ENCODE measurements around the gene NEDD8. TPM values are rescaled to one million over a fixed set of nuclear protein-coding genes. Genes with fewer than 3 reads are reported as not detected.

The NEDD8 gene
- total and polyA plus RNA-seq, 2 donors (not counting 1 experiment from before 2014, with no cell fraction given) = 86.7 to 98.5 TPM

DNA sequence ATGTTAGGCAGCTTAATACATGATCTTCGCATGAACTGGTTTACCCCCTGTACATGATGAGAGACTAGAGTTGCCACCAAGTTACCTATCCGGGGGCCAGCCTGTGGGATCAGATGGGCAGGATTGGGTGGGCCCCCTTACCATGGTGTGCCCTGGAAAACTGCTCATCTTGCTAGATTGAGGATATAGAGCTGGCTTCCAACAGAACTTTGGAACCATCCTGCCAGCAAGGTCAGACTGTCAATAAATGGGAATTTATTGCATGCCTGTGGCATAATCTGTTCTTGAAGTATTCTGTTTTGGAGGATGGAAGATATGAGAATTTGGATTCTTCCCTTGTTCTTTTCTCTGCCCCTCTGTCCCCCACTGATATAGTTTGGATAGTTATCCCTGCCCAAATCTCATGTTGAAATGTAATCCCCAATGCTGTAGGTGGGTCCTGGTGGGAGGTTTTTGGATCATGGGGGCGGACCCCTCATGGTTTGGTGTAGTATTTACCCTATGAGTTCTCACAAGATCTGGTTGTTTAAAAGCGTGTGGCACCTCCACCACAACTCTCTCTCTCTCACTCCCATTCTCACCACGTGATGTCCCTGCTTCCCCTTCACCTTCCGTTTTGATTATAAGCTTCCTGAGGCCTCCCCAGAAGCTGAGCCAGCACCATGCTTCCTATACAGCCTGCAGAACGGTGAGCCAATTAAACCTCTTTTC, 33.2 kb downstream of the NEDD8 start:
- peaks cover 63% of the 10 kb centered on the region for H3K79me2 ChIP-seq (ENCODE audit: control insufficient read depth, insufficient read depth, low read length)
- DNase-seq (no peak), ATAC-seq (ENCODE audit: low read depth) (no peak)
- CTCF ChIA-PET = interaction anchor here (0.7 kb wide), 1 partner anchor 211 kb away, joined by 3 read pairs; no protein-coding TSS in a partner anchor
- peaks cover 37% of the 10 kb centered on the region for H3K4me1 Mint-ChIP-seq
- no peaks in the 10 kb centered on the region for H4K20me1 ChIP-seq (ENCODE audit: control insufficient read depth, insufficient read depth, low read length, poor library complexity, severe bottlenecking)
- H3K36me3 ChIP-seq (replicated peaks in 1 of 2; ENCODE audit: control extremely low read depth in 1 of 2, control insufficient read depth in 1 of 2, extremely low read depth in 1 of 2, insufficient read depth in 2 of 2, low read length in 1 of 2) = peaks cover 2 to 14% of the 10 kb centered on the region in 2 experiments
- no peak overlapping the region for H3K4me3 Mint-ChIP-seq
- intact Hi-C loops (cut with micrococcal nuclease) = loop anchor here (5.0 kb wide), 1 partner anchor 98 kb away; the partner anchor contains the start of genes DHRS1 and NOP9
- no peak overlapping the region for H2AFZ ChIP-seq (ENCODE audit: insufficient read depth, low read depth, low read length, poor library complexity, severe bottlenecking)
- TF ChIP-seq, protein P1, sequence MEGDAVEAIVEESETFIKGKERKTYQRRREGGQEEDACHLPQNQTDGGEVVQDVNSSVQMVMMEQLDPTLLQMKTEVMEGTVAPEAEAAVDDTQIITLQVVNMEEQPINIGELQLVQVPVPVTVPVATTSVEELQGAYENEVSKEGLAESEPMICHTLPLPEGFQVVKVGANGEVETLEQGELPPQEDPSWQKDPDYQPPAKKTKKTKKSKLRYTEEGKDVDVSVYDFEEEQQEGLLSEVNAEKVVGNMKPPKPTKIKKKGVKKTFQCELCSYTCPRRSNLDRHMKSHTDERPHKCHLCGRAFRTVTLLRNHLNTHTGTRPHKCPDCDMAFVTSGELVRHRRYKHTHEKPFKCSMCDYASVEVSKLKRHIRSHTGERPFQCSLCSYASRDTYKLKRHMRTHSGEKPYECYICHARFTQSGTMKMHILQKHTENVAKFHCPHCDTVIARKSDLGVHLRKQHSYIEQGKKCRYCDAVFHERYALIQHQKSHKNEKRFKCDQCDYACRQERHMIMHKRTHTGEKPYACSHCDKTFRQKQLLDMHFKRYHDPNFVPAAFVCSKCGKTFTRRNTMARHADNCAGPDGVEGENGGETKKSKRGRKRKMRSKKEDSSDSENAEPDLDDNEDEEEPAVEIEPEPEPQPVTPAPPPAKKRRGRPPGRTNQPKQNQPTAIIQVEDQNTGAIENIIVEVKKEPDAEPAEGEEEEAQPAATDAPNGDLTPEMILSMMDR (IDR thresholded peaks at IDR 0.05) = no peak
- no peak for TF ChIP-seq EZH2 (IDR thresholded peaks at IDR 0.05; ENCODE audit: borderline replicate concordance, insufficient read depth, low read depth, low read length, poor library complexity, severe bottlenecking)
- H3K4me2 ChIP-seq (replicated peaks; ENCODE audit: low read depth, low read length, poor library complexity, severe bottlenecking) = no peak overlapping the region
- no peak overlapping the region for H3K4me3 ChIP-seq (ENCODE audit: control extremely low read depth in 1 of 5, extremely low read depth in 1 of 5, insufficient read depth in 1 of 5, low read depth in 2 of 5, low read length in 4 of 5)
- H3K27ac ChIP-seq (ENCODE audit: low read length in 2 of 2) = no peak overlapping the region
- no peaks in the 10 kb centered on the region for H3K27me3 ChIP-seq (replicated peaks in 1 of 4; ENCODE audit: control extremely low read depth in 1 of 4, control insufficient read depth in 3 of 4, insufficient read depth in 4 of 4, low read length in 3 of 4)
- peak overlapping the region; percentile 60 for H3K27ac Mint-ChIP-seq
- no peaks in the 10 kb centered on the region for H3K9me3 ChIP-seq (ENCODE audit: control extremely low read depth in 1 of 3, control insufficient read depth in 2 of 3, insufficient read depth in 1 of 3, low read length in 2 of 3)
- H3K27me3 Mint-ChIP-seq = no peaks in the 10 kb centered on the region
- H3K9ac ChIP-seq (ENCODE audit: low read length) = no peak overlapping the region
- POLR2A ChIA-PET = no interaction called here
- 87% methylated on average over 3 of the region's 7 CpGs for WGBS (ENCODE audit: insufficient coverage)
- H3K9me3 Mint-ChIP-seq (ENCODE audit: insufficient read depth) = no peaks in the 10 kb centered on the region
- H3K4me1 ChIP-seq (ENCODE audit: control insufficient read depth in 2 of 2, insufficient read depth in 2 of 2, low read length in 2 of 2) = peaks cover 24 to 25% of the 10 kb centered on the region in 2 donors

DNA sequence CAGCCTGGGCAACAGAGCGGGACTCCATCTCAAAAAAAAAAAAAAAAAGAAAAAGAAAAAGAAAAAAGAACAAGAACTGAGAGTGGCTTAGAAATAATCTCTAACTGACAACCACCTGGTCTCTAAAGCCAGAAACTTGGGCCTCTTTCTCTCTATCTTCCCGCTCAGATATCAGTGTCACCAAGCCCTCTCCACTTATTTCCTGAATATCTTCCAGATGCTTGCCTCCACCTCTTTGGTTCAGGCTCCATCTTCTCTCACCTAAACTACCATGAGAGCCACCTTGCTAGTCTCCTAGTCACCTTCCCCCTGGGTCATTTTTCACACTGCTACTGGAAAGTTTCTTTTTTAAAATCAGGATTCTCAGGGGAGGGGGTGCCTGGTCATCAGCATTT, 35.1 kb downstream of the NEDD8 start:
- ChIA-PET POLR2A (interaction anchor here (1.1 to 3.6 kb wide), 4 partner anchors 10 to 116 kb away, joined by 3 to 64 read pairs (median 10); partner anchors contain the start of genes CHMP4A, MDP1, PSME2 and RNF31), CTCF (interaction anchor here (1.0 to 2.3 kb wide), 4 partner anchors 16 to 36 kb away, joined by 4 to 21 read pairs (median 8); partner anchors contain the start of genes CHMP4A, IRF9 and MDP1)
- Histone ChIP-seq H4K20me1 (ENCODE audit: control insufficient read depth, insufficient read depth, low read length, poor library complexity, severe bottlenecking) (no peaks in the 10 kb centered on the region), H3K4me1 (ENCODE audit: control insufficient read depth in 2 of 2, insufficient read depth in 2 of 2, low read length in 2 of 2) (peaks cover 25 to 26% of the 10 kb centered on the region in 2 donors), H3K4me3 (ENCODE audit: control extremely low read depth in 1 of 5, extremely low read depth in 1 of 5, insufficient read depth in 1 of 5, low read depth in 2 of 5, low read length in 4 of 5) (no peak overlapping the region), H3K9ac (ENCODE audit: low read length) (no peak overlapping the region), H3K9me3 (ENCODE audit: control extremely low read depth in 1 of 3, control insufficient read depth in 2 of 3, insufficient read depth in 1 of 3, low read length in 2 of 3) (no peaks in the 10 kb centered on the region), H3K79me2 (ENCODE audit: control insufficient read depth, insufficient read depth, low read length) (peaks cover 70% of the 10 kb centered on the region), H3K27ac (ENCODE audit: low read length in 2 of 2) (peak overlapping the region; percentile 98 to 99), H3K36me3 (replicated peaks in 1 of 2; ENCODE audit: control extremely low read depth in 1 of 2, control insufficient read depth in 1 of 2, extremely low read depth in 1 of 2, insufficient read depth in 2 of 2, low read length in 1 of 2) (peaks cover 0 to 17% of the 10 kb centered on the region in 2 experiments), H2AFZ (ENCODE audit: insufficient read depth, low read depth, low read length, poor library complexity, severe bottlenecking) (no peak overlapping the region), H3K4me2 (replicated peaks; ENCODE audit: low read depth, low read length, poor library complexity, severe bottlenecking) (peak overlapping the region; percentile 91), H3K27me3 (replicated peaks in 1 of 4; ENCODE audit: control extremely low read depth in 1 of 4, control insufficient read depth in 3 of 4, insufficient read depth in 4 of 4, low read length in 3 of 4) (no peaks in the 10 kb centered on the region)
- H3K27ac Mint-ChIP-seq = peak overlapping the region; percentile 80
- WGBS (ENCODE audit: insufficient coverage) = 0% methylated on average over 1 of the region's 2 CpGs
- H3K27me3 Mint-ChIP-seq = no peaks in the 10 kb centered on the region
- intact Hi-C loops (cut with micrococcal nuclease) = loop anchor here (5.0 kb wide), 1 partner anchor 100 kb away; the partner anchor contains the start of genes DHRS1 and NOP9
- H3K9me3 Mint-ChIP-seq (ENCODE audit: insufficient read depth) = no peaks in the 10 kb centered on the region
- H3K4me1 Mint-ChIP-seq = peaks cover 49% of the 10 kb centered on the region
- no peak for TF ChIP-seq EZH2 (IDR thresholded peaks at IDR 0.05; ENCODE audit: borderline replicate concordance, insufficient read depth, low read depth, low read length, poor library complexity, severe bottlenecking)
- TF ChIP-seq, protein P1 (IDR thresholded peaks at IDR 0.05) = no peak
- ATAC-seq (ENCODE audit: low read depth) = no peak
- H3K4me3 Mint-ChIP-seq = peak overlapping the region; percentile 89
- no peak for DNase-seq
